ENCODE results near the gene ITPR1. TPM values are rescaled to one million over a fixed set of nuclear protein-coding genes. Genes with fewer than 3 reads are reported as not detected.
A peak's percentile ranks its signal among the peaks of the same experiment; 100 is the strongest.

The ITPR1 gene
- total RNA-seq, 1 experiment from 2014 or later, result 3.6 TPM

DNA sequence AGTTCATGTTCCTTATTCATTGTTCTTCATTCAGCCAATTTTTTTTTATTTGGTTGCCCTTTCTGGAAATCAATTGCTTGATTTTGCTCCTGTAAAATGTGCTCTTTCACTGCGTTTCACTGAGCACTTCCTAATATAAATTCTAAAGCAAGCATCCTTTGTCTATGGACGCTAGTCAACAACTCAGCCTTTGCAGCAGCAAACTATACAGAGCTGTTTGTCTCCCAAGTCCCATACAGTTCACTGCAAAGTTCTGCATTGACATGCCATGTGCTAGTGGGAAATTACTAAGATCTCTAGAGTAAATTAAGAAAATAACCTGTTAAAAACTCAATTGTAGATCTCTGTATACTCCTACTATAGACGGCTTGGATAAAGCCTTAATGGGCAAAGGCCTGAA, 356.0 kb downstream of the ITPR1 start:
- DNase-seq (ENCODE audit: low spot score), result no peak

- DNase-seq (ENCODE audit: low spot score), result no peak
These were observed 356.6 kb downstream of the ITPR1 start for GRCh38 chr3:4849739-4850138.

DNA sequence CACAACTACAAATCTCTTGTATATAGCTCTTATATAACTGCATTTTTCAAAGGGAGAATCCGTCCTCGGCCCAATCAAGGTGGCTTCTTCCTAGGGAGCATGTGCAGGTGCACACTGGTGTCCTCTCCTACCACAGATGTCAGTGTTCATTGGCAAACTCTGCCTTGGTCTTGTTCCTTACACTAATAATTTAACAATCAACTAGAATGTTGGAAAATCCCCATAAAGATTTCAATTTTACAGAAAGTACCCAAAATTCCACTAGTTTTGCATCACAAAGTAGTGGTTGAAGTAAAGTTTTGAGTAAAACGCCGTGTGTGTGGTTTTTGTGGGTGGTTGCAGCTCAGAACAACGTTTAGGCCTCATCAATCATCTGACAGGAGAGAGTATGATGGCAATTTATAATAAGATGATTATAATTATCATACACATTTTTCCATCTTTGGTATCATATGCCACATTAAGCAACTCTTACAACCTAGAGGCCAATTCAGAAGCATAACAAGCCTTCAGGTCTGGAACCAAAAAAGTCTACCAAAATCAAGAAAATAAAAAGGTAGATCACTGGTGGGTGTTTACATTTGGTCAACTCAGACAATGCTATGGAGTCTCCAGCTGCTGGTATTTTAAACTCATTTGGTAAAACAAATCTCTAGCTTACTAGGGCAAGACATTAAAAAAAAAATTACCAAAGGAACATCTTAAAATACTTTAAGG, 357.2 kb downstream of the ITPR1 start:
- DNase-seq (ENCODE audit: low spot score), result no peak

DNA sequence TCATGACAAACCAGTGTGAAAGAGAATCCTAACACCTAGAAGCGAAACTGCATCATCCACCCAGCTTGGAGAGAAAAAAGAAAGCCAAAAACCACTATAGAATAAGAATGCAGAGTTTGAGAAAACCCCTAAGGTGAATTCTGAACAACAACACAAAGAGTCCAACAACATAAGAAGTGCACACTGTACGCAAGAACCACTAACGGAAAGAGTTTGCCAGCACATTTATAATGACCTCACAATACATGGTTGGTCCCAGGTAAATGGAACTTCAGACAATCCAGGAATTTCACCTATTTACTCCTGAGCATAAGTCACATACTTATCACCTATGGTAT, 357.7 kb downstream of the ITPR1 start:
- DNase-seq (ENCODE audit: low spot score), result no peak

DNA sequence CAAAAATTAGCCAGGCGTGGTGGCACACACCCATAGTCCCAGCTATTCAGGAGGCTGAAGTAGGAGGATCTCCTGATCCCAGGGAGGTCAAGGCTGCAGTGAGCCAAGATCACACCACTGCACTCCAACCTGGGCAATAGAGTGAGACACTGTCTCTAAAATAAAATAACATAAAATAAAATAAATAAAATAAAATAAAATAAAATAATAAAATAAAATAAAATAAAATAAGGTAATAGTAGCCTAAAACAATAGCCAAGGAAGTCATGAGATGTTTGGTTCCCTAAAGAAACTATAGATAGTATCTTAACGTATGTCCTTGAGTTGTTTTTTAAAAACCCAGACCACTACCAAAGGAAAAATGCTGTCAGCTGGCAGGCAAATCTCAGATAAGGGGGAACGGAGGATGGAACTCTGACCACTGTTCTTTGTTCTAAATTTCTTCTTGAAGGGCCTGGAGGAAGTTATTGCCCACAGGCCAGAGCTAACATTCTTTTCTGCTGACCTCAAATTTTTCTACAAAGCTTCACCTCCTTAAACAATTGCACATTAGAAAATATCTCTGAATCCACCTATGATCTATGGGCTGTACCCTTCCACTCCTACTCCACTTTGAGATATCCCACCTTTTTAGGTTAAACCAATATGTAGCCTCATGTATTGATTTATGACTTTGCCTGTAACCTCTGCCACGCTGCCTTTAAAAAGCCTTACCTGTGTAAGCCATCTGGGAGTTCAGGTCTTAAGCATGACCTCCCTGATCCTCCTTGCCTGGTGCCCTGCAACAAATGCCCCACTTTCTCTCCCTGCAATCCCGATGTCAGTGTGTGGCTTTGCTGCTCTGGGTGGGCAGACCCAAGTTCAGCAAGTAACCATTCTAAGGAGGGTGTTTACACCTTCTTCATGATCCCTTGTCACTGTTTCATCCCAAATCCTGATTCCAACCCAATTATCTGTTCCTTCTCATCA, 359.9 kb downstream of the ITPR1 start:
- DNase-seq (ENCODE audit: low spot score), result no peak

GRCh38 chr3:4853749-4854140, 360.6 kb downstream of the ITPR1 start:
- DNase-seq (ENCODE audit: low spot score), result no peak

GRCh38 chr3:4855676-4856075, 362.5 kb downstream of the ITPR1 start:
- DNase-seq (ENCODE audit: low spot score), result no peak

DNA sequence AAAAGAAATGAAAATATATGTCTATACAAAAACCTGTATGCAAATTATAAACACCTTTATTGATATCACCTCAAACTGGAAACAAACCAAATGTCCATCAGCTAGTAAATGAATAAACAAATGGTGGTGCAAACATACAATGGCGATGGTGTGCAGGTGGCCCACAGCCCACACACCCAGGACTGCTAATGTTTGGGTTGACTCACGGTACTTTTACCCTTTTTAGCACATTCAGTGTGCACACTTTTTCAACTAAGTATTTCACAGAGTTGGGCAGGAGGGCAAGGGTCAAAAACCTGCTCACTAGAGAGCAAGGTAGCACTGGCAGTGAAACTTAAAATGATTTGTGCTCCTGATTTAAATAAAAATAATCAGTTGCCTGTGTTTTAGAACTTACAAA, 363.0 kb downstream of the ITPR1 start:
- DNase-seq (ENCODE audit: low spot score), result no peak

DNA sequence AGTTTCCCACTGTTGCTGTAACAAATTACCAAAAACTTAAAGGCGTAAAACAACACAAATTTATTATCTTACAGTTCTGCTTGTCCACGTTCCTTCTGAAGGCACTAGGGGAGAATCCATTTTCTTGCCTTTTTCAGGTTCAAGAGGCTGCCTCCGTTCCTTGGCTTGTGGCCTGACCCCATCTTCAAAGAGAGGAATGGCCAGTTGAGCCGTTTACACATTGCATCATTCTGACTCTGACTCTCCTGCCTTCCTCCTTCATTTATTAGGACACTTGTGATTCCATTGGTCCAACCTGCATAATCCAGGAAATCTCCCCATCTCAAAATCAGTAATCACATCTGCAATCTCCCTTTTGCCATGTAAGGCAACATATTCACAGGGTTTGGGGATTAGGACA, 363.4 kb downstream of the ITPR1 start:
- DNase-seq (ENCODE audit: low spot score), result no peak

DNA sequence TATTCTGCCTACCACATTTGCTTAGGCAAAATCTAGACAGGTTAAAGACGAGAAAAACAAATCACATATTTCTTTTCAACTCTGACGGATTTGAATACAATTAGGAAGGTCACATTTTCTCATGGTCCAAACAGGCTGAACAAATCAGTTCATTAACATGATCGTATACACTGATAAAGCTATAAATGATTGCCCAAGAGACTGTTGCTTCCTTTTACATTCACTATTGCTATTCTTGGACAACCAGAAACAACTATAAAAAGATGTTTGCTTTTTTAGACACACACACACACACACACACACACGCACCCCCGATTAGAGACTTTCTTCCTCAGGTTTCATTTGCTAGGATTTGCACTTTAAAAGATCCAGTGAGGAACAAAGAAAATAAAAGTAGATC, 363.8 kb downstream of the ITPR1 start:
- DNase-seq (ENCODE audit: low spot score), result peak; percentile 16

DNA sequence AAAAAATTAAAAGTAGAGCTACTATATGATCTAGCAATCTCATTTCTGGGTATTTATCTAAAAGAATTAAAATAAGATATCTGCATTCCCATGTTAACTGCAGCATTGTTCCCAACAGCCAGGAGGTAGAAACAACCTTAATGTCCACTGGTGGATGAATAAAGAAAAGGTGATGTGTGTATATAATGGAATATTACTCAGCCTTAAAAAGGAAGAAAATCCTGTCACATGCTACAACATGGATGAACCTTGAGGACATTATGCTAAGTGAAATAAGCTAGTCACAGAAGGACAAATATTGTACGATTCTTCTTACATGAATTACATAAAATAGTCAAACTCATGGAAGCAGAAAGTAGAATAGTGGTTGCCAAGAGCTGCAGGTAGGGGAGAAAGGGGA, 366.6 kb downstream of the ITPR1 start:
- no peak for DNase-seq (ENCODE audit: low spot score)

- DNase-seq (ENCODE audit: low spot score), result no peak
These were observed 369.8 kb downstream of the ITPR1 start for GRCh38 chr3:4862973-4863372.

GRCh38 chr3:4864503-4864902, 371.4 kb downstream of the ITPR1 start:
- no peak for DNase-seq (ENCODE audit: low spot score)

GRCh38 chr3:4865714-4866113, 372.6 kb downstream of the ITPR1 start:
- no peak for DNase-seq (ENCODE audit: low spot score)

DNA sequence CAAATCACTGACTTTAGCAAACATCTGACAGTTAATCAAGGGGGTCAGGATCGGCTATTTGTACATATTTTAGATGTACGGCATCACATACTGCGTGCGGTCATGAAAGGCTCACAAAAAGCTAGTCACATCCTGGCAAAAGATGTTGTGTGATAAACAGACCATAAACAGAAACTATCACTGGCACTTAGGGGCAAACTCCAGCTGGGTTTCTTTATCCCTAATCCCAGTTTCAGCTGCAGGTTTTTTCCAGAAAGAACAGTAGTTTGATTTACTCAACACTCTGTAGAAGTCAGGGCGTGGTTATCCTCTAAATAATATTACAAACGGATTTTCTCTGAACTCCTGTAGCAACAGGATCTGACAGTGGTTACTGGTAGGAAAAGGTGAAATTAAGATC, 373.7 kb downstream of the ITPR1 start:
- no peak for DNase-seq (ENCODE audit: low spot score)

DNA sequence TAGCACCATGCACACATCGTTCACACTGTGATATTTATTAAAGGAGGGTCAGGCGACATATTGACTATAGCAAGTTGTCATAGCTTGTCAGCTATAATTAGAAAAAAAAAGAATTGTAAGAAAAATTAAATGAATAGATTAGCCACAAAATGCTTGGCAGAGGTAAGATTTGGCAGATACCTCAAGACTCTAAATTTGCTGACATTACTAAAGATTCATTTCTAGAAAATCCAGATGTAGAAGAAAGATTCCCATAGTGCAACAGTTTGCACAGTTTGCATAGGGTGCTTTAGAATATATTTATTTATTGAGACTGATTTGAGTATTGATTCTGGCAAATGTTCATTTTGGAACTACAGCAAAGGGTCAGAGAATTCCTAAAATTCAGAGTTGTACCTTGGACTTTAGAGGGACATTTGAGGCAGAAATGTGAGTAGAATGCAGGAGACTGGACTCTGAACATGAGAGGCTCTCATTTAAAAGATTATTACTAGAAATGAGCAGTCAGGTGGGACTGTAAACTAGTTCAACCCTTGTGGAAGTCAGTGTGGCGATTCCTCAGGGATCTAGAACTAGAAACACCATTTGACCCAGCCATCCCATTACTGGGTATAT, 384.1 kb downstream of the ITPR1 start:
- no peak for DNase-seq (ENCODE audit: low spot score)

DNA sequence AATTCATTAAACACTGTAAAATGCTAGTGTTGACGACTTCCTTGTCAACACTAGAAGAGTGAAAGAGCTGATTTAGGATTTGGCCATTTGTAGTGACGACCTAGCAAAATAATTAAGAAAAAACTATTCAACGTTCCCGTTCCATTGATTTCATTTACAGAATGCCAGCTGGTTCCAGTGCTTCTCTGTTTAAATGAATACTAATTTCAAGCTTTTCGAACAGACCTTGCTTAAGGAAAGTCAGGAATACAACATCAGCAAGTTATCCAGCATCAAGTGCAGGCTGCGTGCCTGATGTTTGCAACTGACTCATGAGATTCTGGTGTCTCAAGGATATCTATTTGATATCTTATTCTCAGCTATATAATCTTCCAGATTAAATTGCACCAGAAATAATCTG, 387.7 kb downstream of the ITPR1 start:
- no peak for DNase-seq (ENCODE audit: low spot score)

GRCh38 chr3:4882548-4882947, 389.4 kb downstream of the ITPR1 start:
- no peak for DNase-seq (ENCODE audit: low spot score)

DNA sequence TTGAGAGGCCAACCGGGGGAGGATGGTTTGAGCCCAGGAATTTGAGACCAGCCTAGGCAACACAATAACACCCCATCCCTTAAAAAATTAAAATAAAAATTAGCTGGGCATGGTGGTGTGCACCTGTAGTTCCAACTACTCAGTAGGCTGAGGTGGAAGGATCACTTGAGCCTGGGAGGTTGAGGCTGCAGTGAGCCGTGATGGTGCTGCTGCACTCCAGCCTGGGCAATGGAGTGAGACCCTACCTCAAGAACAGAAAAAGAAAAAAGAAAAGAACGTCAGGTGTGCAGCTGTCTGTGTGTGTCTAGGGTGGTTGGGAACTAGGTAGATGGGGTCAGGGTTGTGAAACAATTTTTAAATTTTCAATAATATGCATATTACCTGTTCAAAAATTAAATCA, 389.9 kb downstream of the ITPR1 start:
- no peak for DNase-seq (ENCODE audit: low spot score)

- DNase-seq (ENCODE audit: low spot score), result no peak
These were observed 391.7 kb downstream of the ITPR1 start for GRCh38 chr3:4884888-4885287.

GRCh38 chr3:4885316-4885715, 392.2 kb downstream of the ITPR1 start:
- DNase-seq (ENCODE audit: low spot score), result no peak

DNA sequence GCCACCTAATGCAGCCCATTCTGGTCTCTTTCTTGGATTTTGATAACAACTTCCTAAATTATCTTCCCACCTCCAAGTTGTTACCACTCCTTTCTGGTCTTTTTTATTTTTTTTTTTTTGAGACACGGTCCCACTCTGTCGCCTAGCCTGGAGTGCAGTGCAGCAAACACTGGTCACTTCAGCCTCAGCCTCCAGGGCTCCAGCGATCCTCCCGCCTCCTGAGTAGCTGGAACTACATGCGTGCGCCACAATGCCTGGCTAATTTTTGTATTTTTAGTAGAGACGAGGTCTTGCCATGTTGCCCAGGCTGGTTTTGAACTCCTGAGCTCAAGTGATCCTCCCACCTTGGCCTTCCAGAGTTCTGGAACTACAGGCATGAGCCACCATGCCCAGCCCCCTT, 393.3 kb downstream of the ITPR1 start:
- DNase-seq (ENCODE audit: low spot score), result no peak

DNA sequence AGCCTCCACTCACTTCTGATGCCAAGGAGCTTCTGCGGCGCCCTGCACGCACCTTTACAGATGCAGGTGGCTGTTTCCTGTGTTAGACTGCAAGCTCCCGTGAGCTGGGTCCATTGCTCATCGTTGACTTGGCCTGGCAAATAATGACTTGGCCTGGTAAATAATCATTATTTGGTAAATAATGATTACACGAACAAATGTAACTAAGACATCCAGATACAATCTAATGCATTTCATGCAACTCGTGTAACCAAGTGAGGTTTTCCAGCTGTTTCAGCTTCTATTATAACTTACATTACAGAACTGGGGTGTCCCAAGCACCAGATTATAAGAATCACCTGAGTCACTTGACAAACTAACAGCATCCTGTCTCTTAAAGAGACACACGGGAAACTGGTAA, 394.0 kb downstream of the ITPR1 start:
- DNase-seq (ENCODE audit: low spot score), result no peak

Data from HT-29 (cell line).